H1 (cell line): ENCODE results near the gene SSU72. TPM values are rescaled to one million over a fixed set of nuclear protein-coding genes. Genes with fewer than 3 reads are reported as not detected.

Source experiments
- CTCF ChIA-PET: fragments of 300-600 bp; sonication (Branson Sonifier 250); formaldehyde crosslinking; loops from one replicate; lab custom pipeline; 2021; ENCODE audit not compliant: partially characterized antibody; lab: Charles Lee
- POLR2A ChIA-PET: fragments of 300-600 bp; sonication (Branson Sonifier 250); formaldehyde crosslinking; loops from one replicate; lab custom pipeline; 2021; ENCODE audit warnings: inconsistent platforms; ENCODE audit not compliant: partially characterized antibody; lab: Charles Lee
- DNase-seq, 2 experiments: peaks; one replicate each; pipeline versions ENCODE4 v3.0.0 to v3.0.0-alpha.2; 2010 to 2022; ENCODE audit warnings: low spot score in 2 of 2, low read depth in 1 of 2, mixed read lengths in 1 of 2
- FAIRE-seq: peaks from 2 replicates; lab custom pipeline; 2011; peaks lifted over from hg19 to GRCh38; lab: Jason Lieb, UNC
- H2AFZ ChIP-seq: 2 replicates; pipeline ENCODE4 v1.8.1; 2012; ENCODE audit warnings: low read length, inconsistent platforms
- H2AK5ac ChIP-seq: 2 replicates; pipeline ENCODE4 v1.6.1; 2013; ENCODE audit warnings: low read depth, low read length
- H2BK120ac ChIP-seq: replicated peaks from 2 replicates; pipeline ENCODE3; 2013; ENCODE audit warnings: low read depth, low read length, inconsistent platforms
- H2BK12ac ChIP-seq: 2 replicates; pipeline ENCODE4 v1.6.1; 2013; ENCODE audit warnings: low read depth, low read length
- H2BK15ac ChIP-seq: 2 replicates; pipeline ENCODE4 v1.6.1; 2013; ENCODE audit warnings: low read length
- H2BK20ac ChIP-seq: 2 replicates; pipeline ENCODE4 v1.6.1; 2013; ENCODE audit warnings: low read length
- H2BK5ac ChIP-seq: 2 replicates; pipeline ENCODE4 v1.6.1; 2013; ENCODE audit warnings: low read depth, low read length
- H3K14ac ChIP-seq: 2 replicates; pipeline ENCODE4 v1.6.1; 2013; ENCODE audit warnings: inconsistent platforms; ENCODE audit not compliant: insufficient read length
- H3K18ac ChIP-seq: 2 replicates; pipeline ENCODE4 v1.6.1; 2013; ENCODE audit warnings: low read length; ENCODE audit errors: extremely low read depth
- H3K23ac ChIP-seq: 2 replicates; pipeline ENCODE4 v1.6.1; 2013; ENCODE audit warnings: inconsistent platforms; ENCODE audit not compliant: insufficient read length
- H3K23me2 ChIP-seq: 2 replicates; pipeline ENCODE4 v1.6.1; 2013; ENCODE audit warnings: low read depth, low read length
- H3K27ac ChIP-seq: 2 replicates; pipeline ENCODE4 v1.6.1; 2011; ENCODE audit warnings: low read depth, low read length, inconsistent platforms
- H3K27me3 ChIP-seq, 4 experiments: replicated peaks in 1 of 4; 1 replicate in 1 of 4; 2 replicates in 3 of 4; pipeline versions ENCODE4 v1.6.1 to v1.8.1; 2011 to 2013; ENCODE audit warnings: low read length in 3 of 4, mild to moderate bottlenecking in 3 of 4, inconsistent platforms in 2 of 4, mixed read lengths in 2 of 4, moderate library complexity in 1 of 4; ENCODE audit not compliant: control insufficient read depth in 3 of 4, insufficient read depth in 3 of 4; ENCODE audit errors: extremely low read depth in 1 of 4
- H3K36me3 ChIP-seq, 4 experiments: 2 replicates each; pipeline versions ENCODE4 v1.6.1 to v1.8.1; 2011 to 2013; ENCODE audit warnings: mild to moderate bottlenecking in 4 of 4, low read length in 3 of 4, moderate library complexity in 2 of 4, control low read depth in 1 of 4, inconsistent platforms in 1 of 4; ENCODE audit not compliant: insufficient read depth in 4 of 4, control insufficient read depth in 2 of 4
- H3K4ac ChIP-seq: replicated peaks from 2 replicates; pipeline ENCODE3; 2013; ENCODE audit warnings: low read length, low read depth, mixed read lengths, inconsistent platforms; ENCODE audit not compliant: insufficient read length
- H3K4me1 ChIP-seq, 4 experiments: replicated peaks in 1 of 4; 1 replicate in 1 of 4; 2 replicates in 3 of 4; pipeline versions ENCODE4 v1.6.1 to v1.8.1; 2011 to 2013; ENCODE audit warnings: low read length in 3 of 4, inconsistent platforms in 2 of 4, mixed read lengths in 1 of 4; ENCODE audit not compliant: insufficient read depth in 4 of 4, control insufficient read depth in 3 of 4
- H3K4me2 ChIP-seq, 2 experiments: 2 replicates each; pipeline versions ENCODE4 v1.6.1 to v1.8.1; 2011 to 2013; ENCODE audit warnings: low read depth in 2 of 2, low read length in 2 of 2, control low read depth in 1 of 2, inconsistent platforms in 1 of 2, mild to moderate bottlenecking in 1 of 2; ENCODE audit not compliant: insufficient read depth in 1 of 2
- H3K4me3 ChIP-seq, 4 experiments: fragments of 200-600, 300-600 bp in 1 of 4; sonication (generic), shearing (Covaris generic), sonication (Bioruptor Twin) in 1 of 4; 2 replicates each; pipeline versions ENCODE4 v1.5.1 to v1.8.1; 2011 to 2016; ENCODE audit warnings: low read length in 4 of 4, low read depth in 3 of 4, control low read depth in 2 of 4, inconsistent platforms in 2 of 4, mild to moderate bottlenecking in 2 of 4, mixed read lengths in 1 of 4, moderate library complexity in 1 of 4; ENCODE audit not compliant: insufficient read depth in 2 of 4; ENCODE audit errors: extremely low read depth in 1 of 4
- H3K56ac ChIP-seq: replicated peaks from 2 replicates; pipeline ENCODE3; 2013; ENCODE audit warnings: low read depth, mild to moderate bottlenecking, mixed read lengths, low read length, inconsistent platforms; ENCODE audit not compliant: insufficient read length
- H3K79me1 ChIP-seq: 2 replicates; pipeline ENCODE4 v1.6.1; 2013; ENCODE audit warnings: low read depth, low read length, control low read depth
- H3K79me2 ChIP-seq, 2 experiments: 2 replicates each; pipeline versions ENCODE4 v1.6.1 to v1.8.1; 2012 to 2013; ENCODE audit warnings: low read length in 2 of 2, mild to moderate bottlenecking in 2 of 2, inconsistent platforms in 1 of 2; ENCODE audit not compliant: insufficient read depth in 2 of 2, control insufficient read depth in 1 of 2
- H3K9ac ChIP-seq, 4 experiments: replicated peaks in 1 of 4; 1 replicate in 1 of 4; 2 replicates in 3 of 4; pipeline versions ENCODE4 v1.6.1 to v1.8.1; 2011 to 2013; ENCODE audit warnings: low read depth in 3 of 4, low read length in 3 of 4, control low read depth in 2 of 4, mild to moderate bottlenecking in 2 of 4, moderate library complexity in 2 of 4, inconsistent platforms in 1 of 4; ENCODE audit errors: extremely low read depth in 1 of 4
- H3K9me3 ChIP-seq, 2 experiments: 2 replicates each; pipeline versions ENCODE4 v1.6.1 to v1.8.1; 2012 to 2013; ENCODE audit warnings: mild to moderate bottlenecking in 2 of 2, moderate library complexity in 2 of 2, control low read depth in 1 of 2, inconsistent platforms in 1 of 2, low read depth in 1 of 2, low read length in 1 of 2, mixed read lengths in 1 of 2; ENCODE audit not compliant: insufficient read depth in 2 of 2
- H4K20me1 ChIP-seq, 2 experiments: replicated peaks in 1 of 2; 2 replicates each; pipeline versions ENCODE3 to v1.8.1; 2011 to 2013; ENCODE audit warnings: inconsistent platforms in 2 of 2, low read length in 2 of 2, mild to moderate bottlenecking in 1 of 2; ENCODE audit not compliant: insufficient read depth in 2 of 2, control insufficient read depth in 1 of 2
- H4K5ac ChIP-seq: 2 replicates; pipeline ENCODE4 v1.6.1; 2013; ENCODE audit warnings: low read length, low read depth, mixed read lengths, inconsistent platforms; ENCODE audit not compliant: insufficient read length
- H4K8ac ChIP-seq: 2 replicates; pipeline ENCODE4 v1.8.0; 2013; ENCODE audit warnings: mild to moderate bottlenecking, moderate library complexity, low read length, inconsistent platforms; ENCODE audit not compliant: insufficient read depth; ENCODE audit errors: extremely low read depth
- H4K91ac ChIP-seq: replicated peaks from 2 replicates; pipeline ENCODE3; 2013; ENCODE audit warnings: low read length, mixed read lengths, inconsistent platforms; ENCODE audit not compliant: insufficient read length
- JUND ChIP-seq: IDR thresholded peaks from 2 replicates; pipeline ENCODE4 v1.6.1; 2011; ENCODE audit warnings: mild to moderate bottlenecking, improper control_type of control experiment, low read length
- RNF2 ChIP-seq: fragments of 200-900, 300-1000 bp; sonication (generic); IDR thresholded peaks from 2 replicates; pipeline ENCODE4 v1.7.1; 2016; ENCODE audit warnings: borderline replicate concordance, low read depth, mild to moderate bottlenecking, antibody characterized with exemption, low read length; ENCODE audit not compliant: poor library complexity, severe bottlenecking; ENCODE audit errors: missing control alignments
- SUZ12 ChIP-seq: fragments of 200-600 bp; sonication (generic); IDR thresholded peaks from 2 replicates; pipeline ENCODE4 v1.6.1; 2012; ENCODE audit warnings: mild to moderate bottlenecking, inconsistent platforms, low read length, moderate library complexity, mixed read lengths
- WGBS, 2 experiments: shearing (Covaris generic) in 1 of 2; methylation state at CpG; one replicate each; pipeline versions ENCODE4 v1.1.6 to v1.1.7; 2013 to 2015; ENCODE audit warnings: low lambda C conversion rate in 2 of 2, mixed read lengths in 2 of 2, inconsistent platforms in 1 of 2, low coverage in 1 of 2, missing lambda C conversion rate in 1 of 2; ENCODE audit not compliant: insufficient replicate concordance in 2 of 2, insufficient coverage in 1 of 2, insufficient read length in 1 of 2; ENCODE audit errors: extremely low coverage in 1 of 2, missing lambda C conversion rate in 1 of 2; 5-methylcytosine and 5-hydroxymethylcytosine counted together
- polyA plus RNA-seq, 7 experiments: library from polyadenylated mRNA; depleted of rRNA in 3 of 7; stranded (reverse) in 5 of 7; unstranded in 2 of 7; fragments of >200 nt in 5 of 7; fragments of 200-250 nt in 2 of 7; gene quantifications; 1 replicate in 5 of 7; 2 replicates in 1 of 7; 4 replicates in 1 of 7; pipeline versions ENCODE4 v1.2.1 to v1.2.3, GENCODE V29; 2011 to 2013; ENCODE audit warnings: missing spikeins in 2 of 7, mixed read lengths in 2 of 7
- total RNA-seq: library from RNA; stranded (reverse); fragmentation: NEBNext Ultra II Directional; extraction: Animal tissue kit (Norgen Biotek cat#: 25700); gene quantifications from 2 replicates; pipeline ENCODE4 v1.2.1, GENCODE V29; 2021

The SSU72 gene
- total and polyA plus RNA-seq, 2 of the 8 experiments (the other 6 are each of a cell fraction or from before 2014, with no cell fraction given): 110 to 165 TPM

DNA sequence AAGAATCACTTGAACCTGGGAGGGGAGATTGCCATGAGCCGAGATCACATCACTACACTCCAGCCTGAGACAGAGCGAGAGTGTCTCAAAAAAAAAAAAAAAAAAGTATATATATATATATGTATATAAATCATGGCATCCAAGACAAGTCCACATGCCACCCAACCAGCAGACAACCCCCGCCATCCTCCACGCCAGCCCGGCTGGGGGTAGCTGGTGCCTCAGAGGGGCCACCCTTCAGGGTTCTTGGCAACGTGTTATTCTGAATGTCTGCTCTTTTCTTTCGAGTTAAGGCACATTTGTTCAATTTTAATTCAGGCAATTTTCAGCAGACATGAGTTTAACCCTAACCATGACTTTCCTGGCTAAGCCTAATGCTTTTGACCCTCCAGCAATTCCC is 24.6 kb downstream of the SSU72 start:
- DNase-seq (no peak), FAIRE-seq (no peak)
- Histone ChIP-seq H2AK5ac (no peak overlapping the region), H4K8ac (no peak overlapping the region), H3K14ac (no peak overlapping the region), H4K5ac (no peak overlapping the region), H3K18ac (no peak overlapping the region), H3K27ac (no peak overlapping the region), H2BK120ac (no peak overlapping the region), H3K4ac (no peak overlapping the region), H3K4me1 (no peaks in the 10 kb centered on the region; a peak in 2 of 7 replicates), H4K91ac (no peak overlapping the region), H2BK5ac (no peak overlapping the region), H2BK15ac (no peak overlapping the region), H3K79me2 (peaks cover 0 to 19% of the 10 kb centered on the region in 2 experiments; a peak in 1 of 4 replicates), H3K23ac (no peak overlapping the region), H2AFZ (no peak overlapping the region), H3K9ac (no peak overlapping the region), H3K79me1 (peaks cover 14% of the 10 kb centered on the region), H3K9me3 (no peaks in the 10 kb centered on the region), H3K27me3 (no peaks in the 10 kb centered on the region), H4K20me1 (peaks cover 15 to 22% of the 10 kb centered on the region in 2 experiments), H2BK12ac (no peak overlapping the region), H3K4me2 (no peak overlapping the region), H2BK20ac (no peak overlapping the region), H3K23me2 (no peaks in the 10 kb centered on the region), H3K56ac (no peak overlapping the region), H3K36me3 (peaks cover 0 to 4% (median 0%) of the 10 kb centered on the region in 4 experiments; a peak in 1 of 8 replicates), H3K4me3 (no peak overlapping the region)
- TF ChIP-seq JUND (no peak), RNF2 (no peak), SUZ12 (no peak)
- WGBS, 2 experiments: 91% methylated on average over 7 of the region's 7 CpGs; no CpG with 5 or more reads in 1 of the 2 experiments
- ChIA-PET POLR2A (interaction anchor here (1.9 to 23.0 kb wide), 2 partner anchors 8 to 14 kb away, joined by 5 to 367 read pairs; no protein-coding TSS in a partner anchor), CTCF (interaction anchor here (1.6 to 2.0 kb wide), 3 partner anchors 8 to 47 kb away, joined by 8 to 9 read pairs (median 8); no protein-coding TSS in a partner anchor)
